ENCODE results near the gene PTPN5.
"Not testable (repeated sequence)": the region's sequence is repeated elsewhere in the genome, so short reads cannot be mapped to it uniquely, and the experiment has no call there.

The PTPN5 gene

DNA sequence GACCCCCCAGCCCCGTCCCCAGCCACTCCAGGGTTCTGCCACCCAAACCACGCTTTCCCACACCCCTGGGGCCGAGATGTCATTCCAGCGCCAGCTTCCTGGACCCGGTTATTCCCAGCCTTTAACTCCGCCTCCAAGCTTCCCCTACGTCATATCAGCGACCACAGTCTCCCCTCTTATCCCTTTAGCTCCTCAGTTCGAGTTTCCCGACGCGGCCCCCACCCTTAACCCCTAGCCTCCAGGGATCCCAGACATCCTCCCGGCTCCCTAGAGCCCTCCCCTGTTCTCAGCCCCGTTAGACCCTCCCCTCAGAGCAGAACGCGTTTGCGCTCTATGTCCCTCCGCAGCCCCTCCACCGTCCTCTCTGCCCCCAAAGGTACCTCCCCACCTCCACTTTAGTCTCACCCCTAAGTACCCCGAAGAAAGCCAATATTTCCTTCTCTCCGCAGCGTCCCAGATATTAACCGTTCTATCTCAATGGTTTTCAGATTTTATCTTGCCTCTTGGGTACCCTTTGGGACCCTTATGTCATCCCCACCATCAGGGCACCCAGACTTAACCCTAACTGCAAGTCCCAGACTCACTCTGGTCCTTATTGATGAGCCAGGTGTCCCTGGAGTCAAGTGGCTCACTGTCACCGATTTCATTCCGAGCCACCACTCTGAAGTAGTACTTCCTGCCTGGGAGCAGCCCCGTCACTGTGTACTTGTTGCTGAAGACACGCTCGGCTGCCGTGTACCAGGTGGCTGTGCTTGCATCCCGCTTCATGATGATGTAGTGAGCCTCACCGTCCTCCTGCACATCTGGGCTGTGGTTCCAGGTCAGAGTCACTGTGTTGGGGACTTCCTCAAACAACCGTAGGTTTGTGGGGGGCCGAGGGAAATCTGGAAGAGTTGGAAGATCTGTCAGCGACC is 85.0 kb downstream of the PTPN5 start:
- no peak for DNase-seq

DNA sequence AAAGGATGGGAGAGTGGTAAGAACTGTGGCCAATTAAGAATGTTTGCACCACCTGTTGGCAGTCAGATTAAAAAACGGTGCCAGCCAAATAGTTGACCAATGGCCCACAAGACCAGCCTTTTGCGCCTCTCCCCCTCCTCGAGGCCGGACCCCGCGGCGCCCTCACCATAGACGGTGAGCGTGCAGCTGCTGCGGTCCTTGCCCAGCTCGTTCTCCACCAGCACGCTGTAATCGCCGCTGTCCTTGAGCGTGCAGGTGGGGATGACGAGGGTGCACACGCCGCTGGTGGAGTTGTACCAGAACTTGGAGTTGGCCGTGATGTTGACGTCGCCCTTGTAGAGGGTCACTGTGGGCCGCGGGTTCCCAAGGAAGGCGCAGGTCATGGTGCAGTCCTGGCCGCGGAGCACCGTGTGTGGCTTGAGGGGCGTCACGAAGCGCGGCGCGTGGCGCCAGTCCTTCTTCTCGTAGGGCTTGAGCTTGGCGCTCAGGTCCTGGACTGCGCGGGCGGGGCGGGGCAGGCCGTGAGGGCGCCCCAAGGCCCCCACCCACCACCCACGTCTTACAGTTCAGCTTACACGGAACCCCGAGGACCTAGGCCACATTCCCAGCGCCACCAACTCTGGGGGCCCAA is 85.8 kb downstream of the PTPN5 start:
- no peak for DNase-seq

DNA sequence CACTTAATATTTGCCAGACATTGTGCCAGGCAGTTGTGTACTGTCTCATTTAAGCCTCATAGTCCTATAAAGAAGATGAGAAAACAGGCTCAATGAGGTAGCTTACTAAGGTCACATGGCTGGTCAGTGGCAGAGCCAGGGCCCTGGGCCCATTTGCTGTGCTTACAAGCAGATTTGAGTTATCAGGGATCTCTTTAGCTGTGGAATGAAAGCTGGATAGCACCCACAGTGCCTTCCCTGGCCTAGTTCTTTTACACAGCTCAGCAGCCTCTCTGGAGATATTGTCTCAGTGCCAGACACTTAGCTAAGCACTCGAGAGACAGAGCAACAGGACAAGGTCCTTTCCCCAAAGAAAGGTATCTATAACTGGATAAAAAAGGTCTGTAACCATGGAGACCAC is 86.9 kb downstream of the PTPN5 start:
- no peak for DNase-seq

DNA sequence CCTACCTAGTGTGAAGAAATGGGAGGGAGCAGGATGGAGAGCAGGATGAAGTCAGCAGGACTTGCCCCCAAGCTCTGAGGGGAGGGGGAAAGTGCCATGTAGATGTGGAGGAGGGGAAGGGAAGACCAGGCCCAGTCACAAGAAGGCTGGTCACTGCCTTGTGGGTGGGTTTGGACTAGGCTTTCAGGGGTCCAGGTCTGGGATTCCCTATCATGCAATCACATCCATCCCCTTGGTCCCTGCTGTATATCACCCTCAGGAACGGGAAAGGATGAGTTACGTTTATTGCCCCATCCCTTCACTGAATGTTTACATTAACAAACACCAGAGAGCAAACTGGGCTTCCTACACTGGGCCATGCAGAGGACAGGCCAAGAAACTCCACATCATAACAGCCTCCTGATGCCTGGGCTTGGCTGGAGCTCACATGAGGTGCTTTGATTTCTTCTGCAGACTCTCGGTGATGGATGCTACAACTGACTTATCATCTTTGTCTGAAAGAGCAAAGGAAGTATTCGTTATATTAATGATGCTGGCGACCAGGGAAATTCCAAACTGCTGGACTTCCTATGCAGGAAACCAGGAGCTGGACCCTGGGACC is 87.5 kb downstream of the PTPN5 start:
- no peak for DNase-seq

DNA sequence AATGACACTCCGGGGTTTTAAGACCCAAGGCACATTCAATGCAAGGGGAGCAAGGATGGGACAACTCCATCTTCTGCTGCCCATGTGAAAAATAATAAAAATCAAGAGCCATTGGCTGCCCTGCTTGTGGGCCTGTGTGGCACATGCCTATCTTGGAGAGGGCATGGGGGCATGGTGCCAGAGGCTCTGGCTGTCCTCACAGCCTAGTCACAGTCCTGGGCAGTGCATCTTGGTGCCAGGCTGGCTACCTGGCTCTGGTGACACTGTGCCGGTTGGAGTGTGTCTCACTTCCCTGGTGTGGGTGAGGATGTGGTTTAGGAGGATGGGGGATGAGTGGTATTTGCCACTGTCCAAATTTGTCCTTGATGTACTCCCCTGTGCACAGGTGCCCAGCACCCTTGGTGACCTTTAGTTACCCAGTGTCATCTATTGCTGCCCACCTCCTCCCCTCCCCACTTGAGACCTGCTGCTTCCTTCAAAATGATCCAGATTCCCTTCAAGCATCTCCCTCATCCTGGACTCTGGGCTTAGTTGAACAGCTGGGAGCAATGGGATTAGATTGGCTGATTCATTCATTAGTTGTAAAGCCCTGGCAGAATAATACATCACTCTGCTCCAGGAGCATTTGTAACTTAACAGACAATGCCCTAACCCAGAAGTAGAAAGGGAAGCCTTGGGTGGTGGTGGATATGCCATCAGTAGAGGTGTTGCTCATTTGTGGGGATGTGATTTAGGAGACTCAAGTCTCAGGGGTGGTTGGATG is 88.4 kb downstream of the PTPN5 start:
- DNase-seq = no peak

DNA sequence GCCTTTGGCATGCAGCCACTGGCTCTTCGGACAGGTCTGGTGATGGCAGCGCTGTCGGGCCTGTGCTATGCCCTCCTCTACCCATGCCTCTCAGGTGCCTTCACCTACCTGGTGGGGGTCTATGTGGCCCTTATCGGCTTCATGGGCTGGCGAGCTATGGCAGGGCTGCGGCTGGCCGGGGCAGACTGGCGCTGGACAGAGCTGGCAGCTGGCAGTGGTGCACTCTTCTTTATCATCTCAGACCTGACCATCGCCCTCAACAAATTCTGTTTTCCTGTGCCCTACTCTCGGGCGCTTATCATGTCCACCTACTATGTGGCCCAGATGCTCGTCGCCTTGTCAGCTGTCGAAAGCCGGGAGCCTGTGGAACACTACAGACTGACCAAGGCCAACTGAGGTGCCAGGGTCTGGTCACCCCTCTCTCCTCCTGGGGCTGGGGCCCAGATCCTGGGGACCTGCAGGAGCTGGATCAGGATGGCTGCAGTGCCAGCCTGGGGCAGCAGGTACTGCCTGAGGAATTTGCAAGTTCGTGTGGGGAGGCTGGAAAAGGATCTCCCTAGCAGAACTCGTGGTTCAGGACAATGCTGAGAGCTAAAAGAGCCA is 89.9 kb downstream of the PTPN5 start:
- no peak for DNase-seq

DNA sequence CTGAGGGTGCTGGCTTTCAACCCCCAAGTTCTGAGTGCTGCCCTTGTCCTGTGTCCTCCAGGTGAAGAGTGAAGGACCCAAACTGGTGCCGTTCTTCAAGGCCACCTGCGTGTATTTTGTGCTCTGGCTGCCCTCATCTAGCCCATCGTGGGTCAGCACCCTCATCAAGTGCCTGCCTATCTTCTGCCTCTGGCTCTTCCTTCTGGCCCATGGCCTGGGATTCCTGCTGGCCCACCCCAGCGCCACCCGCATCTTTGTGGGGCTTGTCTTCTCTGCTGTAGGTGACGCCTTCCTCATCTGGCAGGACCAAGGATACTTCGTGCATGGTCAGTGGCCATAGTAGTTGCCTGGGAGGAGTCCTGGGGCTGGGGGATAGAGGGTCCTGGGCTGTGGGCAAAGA is 90.7 kb downstream of the PTPN5 start:
- no peak for DNase-seq

DNA sequence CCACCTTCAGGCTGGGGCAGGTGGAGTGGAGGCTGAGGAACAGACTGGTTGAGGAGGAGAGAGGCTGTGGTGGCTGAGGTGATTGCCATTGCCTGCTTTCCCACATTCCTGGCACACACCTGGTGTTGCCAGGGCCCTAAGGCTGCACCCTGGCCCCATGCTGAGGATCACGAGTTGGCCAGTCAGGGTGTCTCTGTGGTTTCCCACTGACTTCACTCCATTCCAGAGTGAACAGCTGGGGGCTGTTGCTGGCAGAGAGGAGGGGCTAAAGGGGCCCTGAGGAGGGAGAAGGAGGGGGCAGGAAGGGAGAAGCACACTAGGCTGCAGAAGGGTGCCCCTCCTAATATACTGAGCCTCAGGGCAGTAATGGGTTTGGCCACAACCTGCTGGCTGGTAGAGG is 91.2 kb downstream of the PTPN5 start:
- no peak for DNase-seq

DNA sequence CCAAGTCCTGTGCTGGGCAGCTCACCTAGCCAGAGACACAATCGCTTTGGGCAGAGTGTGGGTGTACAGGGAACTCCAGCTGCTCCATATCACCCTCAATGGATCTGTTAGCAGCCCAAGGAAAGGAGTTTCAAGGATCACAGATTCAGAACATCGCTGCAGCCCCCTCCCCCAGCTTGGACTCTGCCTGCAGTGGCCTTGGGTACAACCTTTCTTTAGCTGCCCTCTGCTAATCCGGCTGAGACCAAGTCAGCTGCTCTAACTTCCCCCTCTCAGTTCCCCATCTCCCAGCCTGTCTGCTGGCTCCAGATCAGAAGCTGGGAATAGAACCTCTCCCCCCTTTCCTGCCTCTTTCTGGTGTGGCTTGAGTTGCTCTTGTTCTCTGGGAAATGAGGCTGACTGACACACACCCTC is 91.7 kb downstream of the PTPN5 start:
- DNase-seq = no peak

DNA sequence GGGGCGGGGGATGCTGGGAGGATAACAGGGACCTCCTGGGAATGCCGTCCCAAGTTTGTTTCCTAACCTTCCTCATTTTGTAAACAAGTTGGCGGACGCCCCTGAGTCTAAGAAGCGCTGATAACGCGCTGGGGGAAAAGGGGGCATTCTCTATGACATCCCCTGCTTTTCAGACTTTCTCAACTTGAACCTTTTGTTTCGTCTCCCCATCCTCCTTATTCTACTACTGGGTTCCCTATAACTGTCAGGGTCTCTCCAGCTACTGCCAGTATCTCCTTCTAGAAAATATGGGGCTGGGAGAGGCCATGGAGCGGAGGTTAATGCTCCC is 92.4 kb downstream of the PTPN5 start:
- DNase-seq = no peak

DNA sequence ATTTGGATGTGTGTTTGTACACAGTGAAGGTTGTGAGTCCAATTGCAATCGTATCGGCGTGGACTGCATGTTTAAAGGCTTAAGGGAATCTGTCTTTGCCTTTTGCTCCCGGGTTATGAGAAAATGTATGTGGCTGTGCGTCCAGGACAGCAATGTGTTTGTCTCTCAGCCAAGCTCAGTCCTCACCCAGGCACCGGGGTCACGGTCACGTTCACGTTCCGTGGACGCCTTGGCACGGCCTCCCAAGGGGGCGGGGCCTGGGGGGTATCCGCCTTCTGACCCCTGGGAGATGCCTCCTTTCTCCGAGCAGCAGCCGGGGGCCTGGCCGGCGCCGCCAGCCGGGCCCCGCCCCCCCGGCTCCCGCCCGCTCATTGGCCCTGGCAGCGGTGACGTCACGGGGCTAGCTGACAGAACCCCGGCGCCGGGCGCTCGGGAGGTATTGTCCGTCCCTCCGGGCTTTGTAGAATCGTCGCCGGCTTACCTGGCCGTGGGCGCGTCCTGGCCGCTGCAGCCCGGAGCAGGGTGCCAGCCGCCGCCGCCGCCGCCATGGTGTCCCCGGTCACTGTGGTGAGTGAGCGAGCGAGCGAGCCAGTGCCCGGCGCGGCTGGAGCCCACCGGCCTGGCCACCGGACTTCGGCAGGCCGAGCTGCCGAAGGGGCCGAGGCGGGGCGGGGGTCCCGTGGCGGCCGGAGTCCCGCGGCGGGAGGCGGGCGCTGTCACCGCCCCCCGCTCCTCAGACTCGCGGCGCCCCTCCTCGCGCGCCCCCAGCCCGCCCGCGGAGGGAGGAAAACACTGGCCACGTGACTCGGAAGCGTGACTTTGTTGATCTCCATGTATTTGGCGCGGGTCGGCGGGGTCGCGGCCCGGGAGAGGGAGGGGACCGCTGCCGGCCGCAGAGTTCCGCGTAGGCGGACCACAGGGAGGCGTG is 93.0 kb downstream of the PTPN5 start, which contains the start of gene TMEM86A:
Gene TMEM86A, plus strand, starts transcription at position 439 of the 928 bp plus-strand sequence. Its CDS starts 108 bp downstream, at position 547.
- DNase-seq = peak in 1 of 2 donors; percentile 59

DNA sequence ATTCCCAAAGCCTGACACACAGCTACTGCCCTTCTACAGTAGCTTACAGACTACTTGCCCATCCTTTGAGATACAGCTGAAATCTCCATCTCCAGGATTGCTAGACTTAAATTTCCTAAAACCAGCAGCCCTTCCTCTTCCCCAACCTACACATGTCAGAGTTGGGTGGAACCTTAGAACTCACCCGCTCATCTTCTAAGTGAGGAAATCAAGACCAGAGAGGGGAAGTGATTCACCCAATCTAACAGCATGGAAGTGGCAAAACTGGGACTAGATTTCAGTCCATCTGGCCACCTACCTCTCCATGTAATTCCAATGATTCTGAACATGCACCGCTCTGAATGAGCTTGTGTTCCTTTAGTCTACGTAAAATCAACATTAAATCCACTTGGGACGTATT is 94.0 kb downstream of the PTPN5 start:
- no peak for DNase-seq

DNA sequence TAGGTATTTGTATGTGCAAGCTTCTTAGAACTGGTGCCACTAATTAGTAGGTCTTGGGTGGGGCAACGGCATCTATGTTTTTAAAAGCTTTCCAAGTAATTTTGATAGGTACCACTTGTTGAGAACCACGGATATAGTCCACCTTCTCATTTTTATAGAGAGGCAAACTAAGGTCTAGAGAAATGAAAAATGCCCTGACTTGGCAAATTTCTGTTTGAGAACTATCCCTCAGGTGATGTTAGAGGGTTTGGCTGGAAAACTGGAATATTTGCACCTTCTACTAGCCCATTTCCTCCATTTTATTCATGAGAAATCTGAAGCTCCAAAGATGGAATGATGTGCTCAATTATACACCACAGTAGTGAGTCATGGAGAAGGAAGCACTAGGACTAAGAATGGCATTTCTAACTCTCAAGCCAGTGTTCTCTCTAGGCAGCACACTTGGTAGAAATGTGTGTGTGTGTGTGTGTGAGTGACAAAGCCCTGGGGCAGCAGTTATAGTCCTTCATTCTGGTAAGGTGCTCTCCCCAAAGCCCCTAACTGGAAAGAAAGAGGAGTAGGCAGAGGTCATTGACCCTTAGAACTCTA is 94.9 kb downstream of the PTPN5 start:
- no peak for DNase-seq

DNA sequence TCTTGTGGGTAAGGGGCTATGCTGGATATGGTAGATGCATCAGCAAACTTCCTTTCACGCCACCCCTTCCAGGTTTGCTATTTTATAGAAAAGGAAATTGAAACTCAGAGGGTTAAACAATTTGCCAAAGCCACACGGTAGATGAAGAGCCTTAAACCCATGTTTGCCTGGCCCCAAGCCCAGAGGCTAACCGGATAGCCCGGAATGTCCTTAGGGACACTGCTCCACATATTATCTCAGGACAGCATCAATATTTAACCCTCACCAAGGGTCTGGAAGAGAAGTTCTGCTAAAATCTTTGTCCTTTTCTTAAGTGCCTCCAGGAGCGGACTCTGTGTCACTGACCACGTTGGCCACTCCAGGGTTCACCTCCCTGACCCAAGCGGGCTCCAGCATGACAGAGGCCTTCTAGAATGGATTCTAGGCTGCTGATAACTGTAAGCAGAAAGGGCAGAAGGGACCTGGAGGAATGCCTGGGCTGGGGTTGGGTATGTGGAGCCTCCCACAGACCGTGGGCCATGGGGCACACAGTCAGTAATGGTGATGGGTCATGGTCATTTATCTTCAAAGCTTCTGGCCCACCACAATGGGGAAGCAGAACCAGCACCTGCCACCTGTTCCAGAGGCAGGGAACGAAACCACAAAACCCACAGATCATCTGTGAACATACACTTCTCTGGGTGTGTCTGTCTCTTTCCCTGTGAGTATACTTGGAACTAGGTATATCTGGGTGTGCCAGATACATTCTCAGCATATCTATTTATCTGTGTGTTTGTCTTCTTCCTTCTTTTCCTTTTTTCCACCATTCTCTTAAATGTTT is 98.4 kb downstream of the PTPN5 start:
- no peak for DNase-seq

DNA sequence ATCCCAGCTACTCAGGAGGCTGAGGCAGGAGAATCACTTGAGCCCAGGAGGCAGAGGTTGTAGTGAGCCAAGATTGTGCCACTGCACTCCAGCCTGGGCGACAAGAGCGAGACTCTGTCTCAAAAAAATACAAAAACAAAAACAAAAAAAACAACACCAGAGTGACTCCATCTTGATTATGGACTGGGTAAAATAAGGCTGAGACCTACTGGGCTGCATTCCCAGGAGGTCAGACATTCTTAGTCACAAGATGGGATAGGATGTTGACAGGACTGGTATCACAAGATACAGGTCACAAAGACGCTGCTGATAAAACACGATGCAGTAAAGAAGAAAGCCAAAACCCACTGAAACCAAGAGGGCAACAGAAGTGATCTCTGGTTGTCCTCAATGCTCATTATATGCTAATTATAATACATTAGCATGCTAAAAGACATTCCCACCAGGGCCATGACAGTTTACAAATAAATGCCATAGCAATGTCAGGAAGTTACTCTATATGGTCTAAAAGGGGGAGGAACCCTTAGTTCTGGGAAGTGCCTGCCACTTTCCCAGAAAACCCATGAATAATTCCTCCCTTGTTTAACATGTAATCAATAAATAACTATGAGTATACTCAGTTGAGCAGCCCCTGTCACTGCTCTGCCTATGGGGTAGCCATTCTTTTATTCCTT is 100.0 kb downstream of the PTPN5 start:
- DNase-seq = not testable (repeated sequence)

DNA sequence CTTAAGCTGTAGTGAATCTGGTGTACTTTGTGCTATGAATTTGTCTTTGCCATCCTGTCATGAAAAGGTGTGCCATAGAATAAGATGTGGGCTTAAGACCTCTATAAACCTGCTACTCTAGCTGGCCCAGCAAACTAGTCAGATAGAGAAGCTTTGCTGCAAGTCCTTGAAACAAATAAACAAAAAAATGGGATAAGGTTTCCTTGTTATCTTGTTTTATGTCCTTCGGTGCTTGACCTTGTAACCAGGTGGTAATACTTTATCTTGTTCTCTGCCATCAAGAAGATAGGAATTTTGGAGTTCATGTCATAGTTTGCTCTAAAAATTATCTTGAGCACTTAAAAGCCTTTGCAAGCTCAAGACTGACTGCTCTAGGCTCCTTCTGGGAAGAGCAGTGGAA is 107.3 kb downstream of the PTPN5 start:
- DNase-seq = no peak

DNA sequence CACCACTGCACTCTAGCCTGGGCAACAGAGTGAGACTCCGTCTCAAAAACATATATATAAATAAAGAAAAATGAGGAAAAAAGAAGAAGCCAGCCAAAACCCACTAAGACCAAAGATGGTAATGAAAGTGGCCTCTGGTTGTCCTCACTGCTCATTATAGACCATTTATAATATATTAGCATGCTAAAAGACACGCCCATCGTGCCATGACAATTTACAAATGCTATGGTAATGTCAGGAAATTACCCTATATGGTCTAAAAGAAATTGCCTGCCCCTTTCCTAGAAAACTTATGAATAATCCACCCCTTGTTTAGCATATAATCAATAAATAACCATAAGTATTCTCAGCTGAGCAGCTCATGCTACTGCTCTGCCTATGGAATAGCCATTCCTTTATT is 109.1 kb downstream of the PTPN5 start:
- no peak for DNase-seq

DNA sequence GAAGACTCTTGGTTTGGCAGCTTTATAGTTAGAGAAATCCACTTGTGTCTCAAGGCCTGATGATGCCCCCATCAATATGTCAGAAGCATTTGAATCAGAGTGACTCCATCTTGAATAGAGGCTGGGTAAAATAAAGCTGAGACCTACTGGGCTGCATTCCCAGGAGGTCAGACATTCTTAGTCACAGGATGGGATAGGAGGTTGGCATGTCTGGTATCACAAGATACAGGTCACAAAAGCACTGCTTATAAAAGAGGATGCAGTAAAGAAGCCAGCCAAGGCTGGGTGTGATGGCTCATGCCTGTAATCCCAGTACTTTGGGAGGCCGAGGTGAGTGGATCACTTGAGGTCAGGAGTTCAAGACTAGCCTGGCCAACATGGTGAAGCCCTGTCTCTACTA is 109.6 kb downstream of the PTPN5 start:
- not testable (repeated sequence) for DNase-seq
